Hepatocyte (in vitro differentiated cells): ENCODE measurements around the gene CXCL12. TPM values are rescaled to one million over a fixed set of nuclear protein-coding genes. Genes with fewer than 3 reads are reported as not detected.

Source experiments
- DNase-seq: peaks from one replicate; pipeline ENCODE4 v3.0.0-alpha.2; 2016; ENCODE audit warnings: low spot score
- H2AFZ ChIP-seq: fragments of 200-600 bp; sonication (generic); 2 replicates; pipeline ENCODE4 v1.6.0; 2016; ENCODE audit warnings: antibody characterized with exemption, mild to moderate bottlenecking
- H3K27ac ChIP-seq: fragments of 200-600 bp; sonication (generic); 2 replicates; pipeline ENCODE4 v1.5.1; 2016; ENCODE audit warnings: mild to moderate bottlenecking
- H3K27me3 ChIP-seq: fragments of 200-600 bp; sonication (generic); 2 replicates; pipeline ENCODE4 v1.6.1; 2016
- H3K36me3 ChIP-seq: fragments of 200-600 bp; sonication (generic); replicated peaks from 2 replicates; pipeline ENCODE4 v1.5.1; 2016; ENCODE audit warnings: low read depth; ENCODE audit not compliant: insufficient read depth
- H3K4me1 ChIP-seq: fragments of 200-600 bp; sonication (generic); 2 replicates; pipeline ENCODE4 v1.5.1; 2016; ENCODE audit warnings: mild to moderate bottlenecking, moderate library complexity; ENCODE audit not compliant: insufficient read depth
- H3K4me2 ChIP-seq: fragments of 200-600 bp; sonication (generic); 2 replicates; pipeline ENCODE4 v1.6.0; 2016
- H3K4me3 ChIP-seq: fragments of 200-600 bp; sonication (generic); 2 replicates; pipeline ENCODE4 v1.5.1; 2016; ENCODE audit warnings: mild to moderate bottlenecking
- H3K79me2 ChIP-seq: fragments of 200-600 bp; sonication (generic); 2 replicates; pipeline ENCODE4 v1.6.0; 2017; ENCODE audit warnings: mild to moderate bottlenecking
- H3K9me2 ChIP-seq: fragments of 200-600 bp; sonication (generic); replicated peaks from 2 replicates; pipeline ENCODE4 v1.6.0; 2017; ENCODE audit warnings: mild to moderate bottlenecking; ENCODE audit not compliant: insufficient read depth
- H3K9me3 ChIP-seq: fragments of 200-600 bp; sonication (generic); 2 replicates; pipeline ENCODE4 v1.5.1; 2016; ENCODE audit warnings: low read depth, mild to moderate bottlenecking
- H4K20me1 ChIP-seq: fragments of 200-600 bp; sonication (generic); 2 replicates; pipeline ENCODE4 v1.6.0; 2016; ENCODE audit warnings: mild to moderate bottlenecking; ENCODE audit not compliant: insufficient read depth, poor library complexity, severe bottlenecking
- EZH2 ChIP-seq: fragments of 200-600 bp; sonication (generic); IDR thresholded peaks from 2 replicates; pipeline ENCODE4 v1.6.1; 2016; ENCODE audit warnings: antibody characterized with exemption, mild to moderate bottlenecking, borderline replicate concordance
- EZH2phosphoT487 ChIP-seq: fragments of 200-600 bp; sonication (generic); IDR thresholded peaks from one replicate; pipeline ENCODE4 v1.6.1; 2018; ENCODE audit warnings: antibody characterized with exemption, mild to moderate bottlenecking, low read depth, moderate library complexity; ENCODE audit not compliant: unreplicated experiment, severe bottlenecking
- WGBS: methylation state at CpG from one replicate; pipeline ENCODE4 v1.1.6; 2016; ENCODE audit warnings: low lambda C conversion rate; ENCODE audit errors: missing lambda C conversion rate; 5-methylcytosine and 5-hydroxymethylcytosine counted together
- polyA plus RNA-seq: library from polyadenylated mRNA; unstranded; fragments of >200 nt; fragmentation: Nextera tagmentation; extraction: Ambion mirVana; gene quantifications from 2 replicates; pipeline ENCODE4 v1.2.1, GENCODE V29; 2016
- total RNA-seq: library from RNA; depleted of rRNA; stranded (reverse); fragments of >200 nt; gene quantifications from 2 replicates; pipeline ENCODE4 v1.2.3, GENCODE V29; 2014
- TF ChIP-seq, protein P1 (sequence below): fragments of 200-600 bp; sonication (generic); IDR thresholded peaks from 2 replicates; pipeline ENCODE4 v1.5.1; 2016; ENCODE audit warnings: antibody characterized with exemption, mild to moderate bottlenecking; ENCODE audit not compliant: poor library complexity

The CXCL12 gene
- total and polyA plus RNA-seq, 2 experiments from 2014 or later, result 13.2 to 41.8 TPM

DNA sequence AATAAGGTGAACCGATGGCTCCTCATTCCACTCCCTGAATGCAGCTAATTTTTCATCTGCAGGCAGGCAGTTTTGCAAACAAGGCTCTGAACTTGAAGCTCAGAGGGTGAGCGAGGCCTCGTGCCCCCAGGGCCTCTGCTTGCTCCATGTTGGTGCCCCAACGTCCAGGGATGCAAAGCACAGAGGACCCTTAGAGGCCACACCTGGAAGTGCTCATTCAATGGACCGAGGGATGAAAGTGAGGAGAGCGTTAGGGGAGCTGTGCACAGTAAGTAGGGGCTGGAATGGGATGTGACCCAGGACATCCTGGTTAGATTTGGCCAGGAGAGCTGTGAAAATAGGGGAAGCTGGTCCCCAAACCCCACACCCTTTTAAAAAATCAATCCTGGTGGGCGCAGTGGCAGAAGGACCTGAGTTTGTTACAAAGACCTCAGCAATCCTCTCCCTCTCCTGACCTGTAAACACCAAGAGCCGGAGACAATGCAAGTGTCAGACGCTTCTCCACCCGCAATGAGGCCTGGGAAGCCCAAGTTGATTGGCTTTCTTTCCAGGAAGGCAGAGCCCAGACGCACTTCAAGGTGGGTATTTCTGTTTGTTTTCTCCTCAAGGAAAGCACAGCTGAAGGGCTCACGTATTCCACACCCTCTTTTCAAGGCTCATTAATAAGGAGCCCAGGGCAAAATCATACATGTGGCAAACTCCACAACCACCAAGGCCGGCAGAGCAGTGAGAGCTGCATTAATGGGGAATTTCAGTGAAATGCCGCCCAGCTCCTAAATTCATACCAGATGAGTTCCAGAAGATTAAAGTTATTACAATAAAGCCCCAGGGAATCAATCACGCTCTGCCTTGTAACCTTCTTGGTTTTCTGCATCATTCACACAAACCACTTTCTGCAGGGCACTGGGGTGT, 14.1 kb upstream of the CXCL12 start:
- no peak for DNase-seq
- peaks cover 16% of the 10 kb centered on the region for H3K4me1 ChIP-seq
- 57% methylated on average over 15 of the region's 15 CpGs for WGBS
- H3K9me2 ChIP-seq, result no peaks in the 10 kb centered on the region
- H3K79me2 ChIP-seq, result no peaks in the 10 kb centered on the region
- H3K36me3 ChIP-seq, result no peaks in the 10 kb centered on the region
- no peak overlapping the region for H3K4me2 ChIP-seq
- H3K27ac ChIP-seq, result no peak overlapping the region
- no peaks in the 10 kb centered on the region for H3K9me3 ChIP-seq
- peaks cover 10% of the 10 kb centered on the region for H3K27me3 ChIP-seq
- TF ChIP-seq EZH2 (no peak), EZH2phosphoT487 (no peak)
- TF ChIP-seq, protein P1, sequence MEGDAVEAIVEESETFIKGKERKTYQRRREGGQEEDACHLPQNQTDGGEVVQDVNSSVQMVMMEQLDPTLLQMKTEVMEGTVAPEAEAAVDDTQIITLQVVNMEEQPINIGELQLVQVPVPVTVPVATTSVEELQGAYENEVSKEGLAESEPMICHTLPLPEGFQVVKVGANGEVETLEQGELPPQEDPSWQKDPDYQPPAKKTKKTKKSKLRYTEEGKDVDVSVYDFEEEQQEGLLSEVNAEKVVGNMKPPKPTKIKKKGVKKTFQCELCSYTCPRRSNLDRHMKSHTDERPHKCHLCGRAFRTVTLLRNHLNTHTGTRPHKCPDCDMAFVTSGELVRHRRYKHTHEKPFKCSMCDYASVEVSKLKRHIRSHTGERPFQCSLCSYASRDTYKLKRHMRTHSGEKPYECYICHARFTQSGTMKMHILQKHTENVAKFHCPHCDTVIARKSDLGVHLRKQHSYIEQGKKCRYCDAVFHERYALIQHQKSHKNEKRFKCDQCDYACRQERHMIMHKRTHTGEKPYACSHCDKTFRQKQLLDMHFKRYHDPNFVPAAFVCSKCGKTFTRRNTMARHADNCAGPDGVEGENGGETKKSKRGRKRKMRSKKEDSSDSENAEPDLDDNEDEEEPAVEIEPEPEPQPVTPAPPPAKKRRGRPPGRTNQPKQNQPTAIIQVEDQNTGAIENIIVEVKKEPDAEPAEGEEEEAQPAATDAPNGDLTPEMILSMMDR, result no peak
- no peak overlapping the region for H2AFZ ChIP-seq
- no peaks in the 10 kb centered on the region for H4K20me1 ChIP-seq
- H3K4me3 ChIP-seq, result no peak overlapping the region

DNA sequence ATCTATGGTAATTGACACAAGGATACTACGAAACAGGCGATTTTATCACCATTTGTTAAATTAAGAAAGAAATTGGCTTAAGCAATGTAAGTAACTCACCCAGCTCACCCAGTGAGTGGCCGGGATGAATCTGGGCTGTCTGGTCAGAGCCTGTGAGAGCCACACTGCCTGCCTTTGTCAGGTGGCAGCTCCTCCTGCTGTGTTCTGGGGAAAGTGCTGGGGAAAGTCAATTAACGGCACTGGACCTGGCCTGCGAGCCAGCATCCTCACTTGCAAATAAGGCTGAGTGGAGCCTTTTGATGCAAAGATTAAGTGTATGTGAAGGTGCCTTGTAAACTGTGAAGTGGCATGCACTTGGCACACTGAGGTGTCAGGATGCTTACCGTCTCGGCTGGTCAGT, 13.4 kb upstream of the CXCL12 start:
- DNase-seq, result no peak
- H3K27ac ChIP-seq, result no peak overlapping the region
- H4K20me1 ChIP-seq, result no peaks in the 10 kb centered on the region
- TF ChIP-seq EZH2 (no peak), EZH2phosphoT487 (no peak)
- TF ChIP-seq, protein P1, result no peak
- no peak overlapping the region for H3K4me3 ChIP-seq
- H2AFZ ChIP-seq, result no peak overlapping the region
- H3K4me1 ChIP-seq, result peaks cover 24% of the 10 kb centered on the region
- no peaks in the 10 kb centered on the region for H3K79me2 ChIP-seq
- H3K36me3 ChIP-seq, result no peaks in the 10 kb centered on the region
- no peaks in the 10 kb centered on the region for H3K9me3 ChIP-seq
- WGBS, result 51% methylated on average over 7 of the region's 7 CpGs
- peaks cover 10% of the 10 kb centered on the region for H3K27me3 ChIP-seq
- H3K9me2 ChIP-seq, result no peaks in the 10 kb centered on the region
- H3K4me2 ChIP-seq, result no peak overlapping the region

DNA sequence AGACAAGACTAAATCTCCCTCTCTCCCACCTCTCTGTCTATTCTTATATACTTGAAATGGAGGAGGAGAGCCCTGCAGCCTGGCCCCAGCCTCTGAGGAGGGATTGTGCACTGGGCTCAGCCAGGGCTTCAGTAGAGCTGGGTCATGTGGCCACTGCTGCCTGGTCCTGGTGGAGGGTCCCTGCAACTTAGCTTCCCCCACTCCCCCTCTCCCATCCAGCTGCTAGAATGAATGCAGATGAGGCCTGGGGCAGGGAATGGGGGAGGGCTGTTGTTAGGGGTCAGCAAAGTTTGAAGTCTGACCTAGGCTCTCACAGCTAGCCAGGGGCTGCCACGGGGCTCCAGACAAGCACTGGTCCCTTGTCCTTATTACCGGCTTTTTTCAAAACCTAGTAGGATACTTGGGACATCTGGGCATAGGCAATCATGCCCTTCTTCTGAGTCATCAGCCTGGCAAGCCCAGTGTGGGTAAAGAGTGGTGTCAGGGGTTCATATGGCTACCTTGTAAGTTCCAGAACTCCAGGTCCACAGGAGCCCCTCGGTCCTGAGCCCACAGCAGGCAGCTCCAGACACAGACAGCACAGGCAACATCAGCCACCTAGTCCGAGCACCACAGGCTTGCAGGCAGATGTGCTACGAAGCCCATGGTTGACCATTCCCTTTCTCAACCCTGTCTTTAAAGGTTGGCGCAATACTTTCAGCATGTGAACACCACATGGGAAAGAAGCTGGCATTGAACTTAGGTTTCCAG, 12.8 kb upstream of the CXCL12 start:
- Histone ChIP-seq H4K20me1 (no peaks in the 10 kb centered on the region), H2AFZ (no peak overlapping the region), H3K27me3 (peaks cover 10% of the 10 kb centered on the region), H3K27ac (no peak overlapping the region), H3K4me1 (peaks cover 24% of the 10 kb centered on the region), H3K4me3 (no peak overlapping the region), H3K9me2 (no peaks in the 10 kb centered on the region), H3K4me2 (no peak overlapping the region), H3K9me3 (no peaks in the 10 kb centered on the region), H3K79me2 (no peaks in the 10 kb centered on the region), H3K36me3 (no peaks in the 10 kb centered on the region)
- WGBS, result 84% methylated on average over 6 of the region's 6 CpGs
- DNase-seq, result no peak
- TF ChIP-seq, protein P1, result no peak
- TF ChIP-seq EZH2phosphoT487, result no peak
